Stimulated activated CD8-positive, alpha-beta memory T cell treated with anti-CD3 and anti-CD28 coated beads, Interleukin-7, amount 100 ng/mL, for 4 hours (primary cell): ENCODE results near the gene KCTD21.
A peak's percentile ranks its signal among the peaks of the same experiment; 100 is the strongest.

Source experiments
- DNase-seq, 2 donors: peaks; one replicate each; pipeline ENCODE4 v3.0.0-alpha.2; 2020; ENCODE audit warnings: low read depth in 2 of 2

The KCTD21 gene

GRCh38 chr11:78139422-78140391 lies 48.7 kb downstream of the KCTD21 start, which contains the start of gene ALG8:
TSS of gene ALG8 (minus strand) at chr11:78139626. CDS start at chr11:78139588, 38 bp downstream.
- DNase-seq: peak; percentile 95

GRCh38 chr11:78138694-78139421 lies 49.6 kb downstream of the KCTD21 start:
- peak; percentile 19 to 35 for DNase-seq

GRCh38 chr11:78138291-78138690 lies 50.1 kb downstream of the KCTD21 start:
- no peak for DNase-seq

- DNase-seq: no peak
These were observed 56.0 kb downstream of the KCTD21 start for GRCh38 chr11:78132475-78132874.

- no peak for DNase-seq
These were observed 56.5 kb downstream of the KCTD21 start for GRCh38 chr11:78131956-78132355.

GRCh38 chr11:78127403-78127802 lies 61.0 kb downstream of the KCTD21 start:
- DNase-seq: no peak
